Peyer's patch (tissue), 4 donors: ENCODE data around the gene ASB1.

ENCODE experiments used
- POLR2A ChIP-seq, 2 donors: fragments of 450-650 bp; IDR thresholded peaks; one replicate each; pipeline ENCODE4 v1.5.1; 2017; ENCODE audit warnings: antibody characterized with exemption in 2 of 2, mild to moderate bottlenecking in 2 of 2, moderate library complexity in 2 of 2
- TF ChIP-seq, protein P1 (sequence below), 6 experiments: fragments of 450-650 bp in 4 of 6; fragments of 200-600 bp in 2 of 6; sonication (generic) in 1 of 6; IDR thresholded peaks; one replicate each; pipeline ENCODE4 v1.5.1; 2017 to 2019; ENCODE audit warnings: antibody characterized with exemption in 6 of 6, mild to moderate bottlenecking in 3 of 6, moderate library complexity in 1 of 6

DNA sequence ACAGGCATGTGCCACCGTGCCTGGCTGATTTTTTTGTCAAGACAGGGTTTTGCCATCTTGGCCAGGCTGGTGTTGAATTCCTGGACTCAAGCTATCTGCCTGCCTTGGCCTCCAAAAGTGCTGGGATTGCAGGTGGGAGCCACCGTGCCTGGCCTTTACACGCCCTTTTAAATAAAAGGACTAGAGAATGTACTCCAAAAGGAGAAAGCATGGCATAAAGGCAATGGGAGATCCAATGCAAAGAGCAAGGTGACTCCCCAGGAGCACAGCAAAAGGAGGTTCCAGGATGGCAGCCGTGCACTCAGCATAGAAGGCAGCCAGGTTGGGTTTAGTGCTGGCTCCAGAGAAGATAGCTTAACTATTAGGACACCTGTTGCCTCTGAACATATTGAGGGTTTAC lies 27.1 kb downstream of the ASB1 start:
- no peak for TF ChIP-seq POLR2A (IDR thresholded peaks at IDR 0.05)
- TF ChIP-seq, protein P1, sequence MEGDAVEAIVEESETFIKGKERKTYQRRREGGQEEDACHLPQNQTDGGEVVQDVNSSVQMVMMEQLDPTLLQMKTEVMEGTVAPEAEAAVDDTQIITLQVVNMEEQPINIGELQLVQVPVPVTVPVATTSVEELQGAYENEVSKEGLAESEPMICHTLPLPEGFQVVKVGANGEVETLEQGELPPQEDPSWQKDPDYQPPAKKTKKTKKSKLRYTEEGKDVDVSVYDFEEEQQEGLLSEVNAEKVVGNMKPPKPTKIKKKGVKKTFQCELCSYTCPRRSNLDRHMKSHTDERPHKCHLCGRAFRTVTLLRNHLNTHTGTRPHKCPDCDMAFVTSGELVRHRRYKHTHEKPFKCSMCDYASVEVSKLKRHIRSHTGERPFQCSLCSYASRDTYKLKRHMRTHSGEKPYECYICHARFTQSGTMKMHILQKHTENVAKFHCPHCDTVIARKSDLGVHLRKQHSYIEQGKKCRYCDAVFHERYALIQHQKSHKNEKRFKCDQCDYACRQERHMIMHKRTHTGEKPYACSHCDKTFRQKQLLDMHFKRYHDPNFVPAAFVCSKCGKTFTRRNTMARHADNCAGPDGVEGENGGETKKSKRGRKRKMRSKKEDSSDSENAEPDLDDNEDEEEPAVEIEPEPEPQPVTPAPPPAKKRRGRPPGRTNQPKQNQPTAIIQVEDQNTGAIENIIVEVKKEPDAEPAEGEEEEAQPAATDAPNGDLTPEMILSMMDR (IDR thresholded peaks at IDR 0.05) = no peak
